UCSD-AML1 (cell line): ENCODE measurements around the gene KRT39.
"Not testable (repeated sequence)": the region's sequence is repeated elsewhere in the genome, so short reads cannot be mapped to it uniquely, and the experiment has no call there.

Experiments used
- DNase-seq: peaks from one replicate; lab custom pipeline; 2025; ENCODE audit not compliant: unreplicated experiment; lab: John Stamatoyannopoulos, UW

Gene KRT39

GRCh38 chr17:40942553-40942952 is 24.2 kb downstream of the KRT39 start:
- no peak for DNase-seq

- DNase-seq = no peak
Measured at GRCh38 chr17:40940266-40940665, 26.5 kb downstream of the KRT39 start.

GRCh38 chr17:40938981-40939380 is 27.8 kb downstream of the KRT39 start:
- DNase-seq = no peak

GRCh38 chr17:40937384-40937819 is 29.3 kb downstream of the KRT39 start, which contains the start of gene KRT23:
Gene KRT23 (minus strand): TSS chr17:40937646. CDS start chr17:40936603, 1,043 bp downstream.
- DNase-seq = no peak

GRCh38 chr17:40936976-40937375 is 29.8 kb downstream of the KRT39 start:
- DNase-seq = no peak

GRCh38 chr17:40936437-40936971 is 30.2 kb downstream of the KRT39 start:
- DNase-seq = no peak

GRCh38 chr17:40935624-40936023 is 31.1 kb downstream of the KRT39 start:
- no peak for DNase-seq

- DNase-seq = no peak
Measured at GRCh38 chr17:40932608-40933007, 34.1 kb downstream of the KRT39 start.

- no peak for DNase-seq
Measured at GRCh38 chr17:40931311-40931710, 35.4 kb downstream of the KRT39 start.

- DNase-seq = no peak
Measured at GRCh38 chr17:40926341-40926740, 40.4 kb downstream of the KRT39 start.

GRCh38 chr17:40922239-40922638 is 44.5 kb downstream of the KRT39 start:
- peak; percentile 29 for DNase-seq

- no peak for DNase-seq
Measured at GRCh38 chr17:40921026-40921425, 45.7 kb downstream of the KRT39 start.

GRCh38 chr17:40917116-40917515 is 49.6 kb downstream of the KRT39 start:
- DNase-seq = not testable (repeated sequence)

- DNase-seq = no peak
Measured at GRCh38 chr17:40916366-40916765, 50.4 kb downstream of the KRT39 start.

- DNase-seq = no peak
Measured at GRCh38 chr17:40915721-40916256, 51.0 kb downstream of the KRT39 start.

- DNase-seq = no peak
Measured at GRCh38 chr17:40915199-40915661, 51.5 kb downstream of the KRT39 start.

- DNase-seq = no peak
Measured at GRCh38 chr17:40914075-40914855, 52.5 kb downstream of the KRT39 start.

- DNase-seq = no peak
Measured at GRCh38 chr17:40912486-40913210, 54.1 kb downstream of the KRT39 start.

GRCh38 chr17:40910441-40910841 is 56.3 kb downstream of the KRT39 start:
- DNase-seq = no peak

- no peak for DNase-seq
Measured at GRCh38 chr17:40909755-40910154, 57.0 kb downstream of the KRT39 start.

- DNase-seq = peak; percentile 54
Measured at GRCh38 chr17:40909351-40909750, 57.4 kb downstream of the KRT39 start.
